Kidney epithelial cell (primary cell): ENCODE results near the gene SP100. TPM values are rescaled to one million over a fixed set of nuclear protein-coding genes. Genes with fewer than 3 reads are reported as not detected.

Experiments used
- total RNA-seq: library from RNA; depleted of rRNA; stranded (reverse); fragments of >200 nt; gene quantifications from 2 replicates; pipeline ENCODE4 v1.2.3, GENCODE V29; 2015

Gene SP100
- total RNA-seq, 1 donor from 2014 or later = 48.0 TPM

Other genes starting within 250 kb of the SP100 start
- 14.8 and 21.2 TPM in 2 replicates for gene SP110, start 196.2 kb upstream of the SP100 start, total RNA-seq
- 0.82 and 3.6 TPM in 2 replicates for gene SP140, start 190.5 kb upstream of the SP100 start, total RNA-seq
- gene SP140L, start 89.0 kb upstream of the SP100 start, total RNA-seq = 7.9 and 14.2 TPM in 2 replicates